Brain microvascular endothelial cell (primary cell): ENCODE results near the gene CFAP97D1.

Experiments used
- DNase-seq: peaks from one replicate; pipeline ENCODE4 v3.0.0-alpha.2; 2020
- H3K27ac ChIP-seq: fragments of 250-450 bp; sonication (Bioruptor Pico); 2 replicates; pipeline ENCODE4 v1.5.1; 2020; ENCODE audit warnings: mild to moderate bottlenecking, moderate library complexity
- H3K27me3 ChIP-seq: fragments of 250-450 bp; sonication (Bioruptor Pico); replicated peaks from 2 replicates; pipeline ENCODE4 v1.5.1; 2020; ENCODE audit warnings: mild to moderate bottlenecking
- H3K36me3 ChIP-seq: fragments of 250-450 bp; sonication (Bioruptor Pico); replicated peaks from 2 replicates; pipeline ENCODE4 v1.5.1; 2020; ENCODE audit warnings: mild to moderate bottlenecking
- H3K4me3 ChIP-seq: 2 replicates; pipeline ENCODE4 v1.5.1; 2011; ENCODE audit warnings: low read depth, mild to moderate bottlenecking, control low read depth, low read length, moderate library complexity
- in situ Hi-C: cut with HindIII; loops from 2 replicates; pipeline ENCODE4 v1.10.0; 2017; ENCODE audit warnings: low sequenced_read_pairs, low pct_ligation_motif_present
- TF ChIP-seq, protein P1 (sequence below): IDR thresholded peaks from 2 replicates; pipeline ENCODE4 v1.5.1; 2011; ENCODE audit warnings: low read depth, mild to moderate bottlenecking, moderate library complexity, low read length, control low read depth, inconsistent platforms; ENCODE audit errors: missing control alignments

CFAP97D1 gene

GRCh38 chr17:43826206-43826605, 46.0 kb downstream of the CFAP97D1 start:
- H3K4me3 ChIP-seq = no peak overlapping the region
- H3K27me3 ChIP-seq = no peaks in the 10 kb centered on the region
- peaks cover 55% of the 10 kb centered on the region for H3K36me3 ChIP-seq
- no peak for DNase-seq
- H3K27ac ChIP-seq = no peak overlapping the region
- in situ Hi-C loops = no loop called here
- TF ChIP-seq, protein P1, sequence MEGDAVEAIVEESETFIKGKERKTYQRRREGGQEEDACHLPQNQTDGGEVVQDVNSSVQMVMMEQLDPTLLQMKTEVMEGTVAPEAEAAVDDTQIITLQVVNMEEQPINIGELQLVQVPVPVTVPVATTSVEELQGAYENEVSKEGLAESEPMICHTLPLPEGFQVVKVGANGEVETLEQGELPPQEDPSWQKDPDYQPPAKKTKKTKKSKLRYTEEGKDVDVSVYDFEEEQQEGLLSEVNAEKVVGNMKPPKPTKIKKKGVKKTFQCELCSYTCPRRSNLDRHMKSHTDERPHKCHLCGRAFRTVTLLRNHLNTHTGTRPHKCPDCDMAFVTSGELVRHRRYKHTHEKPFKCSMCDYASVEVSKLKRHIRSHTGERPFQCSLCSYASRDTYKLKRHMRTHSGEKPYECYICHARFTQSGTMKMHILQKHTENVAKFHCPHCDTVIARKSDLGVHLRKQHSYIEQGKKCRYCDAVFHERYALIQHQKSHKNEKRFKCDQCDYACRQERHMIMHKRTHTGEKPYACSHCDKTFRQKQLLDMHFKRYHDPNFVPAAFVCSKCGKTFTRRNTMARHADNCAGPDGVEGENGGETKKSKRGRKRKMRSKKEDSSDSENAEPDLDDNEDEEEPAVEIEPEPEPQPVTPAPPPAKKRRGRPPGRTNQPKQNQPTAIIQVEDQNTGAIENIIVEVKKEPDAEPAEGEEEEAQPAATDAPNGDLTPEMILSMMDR = no peak

DNA sequence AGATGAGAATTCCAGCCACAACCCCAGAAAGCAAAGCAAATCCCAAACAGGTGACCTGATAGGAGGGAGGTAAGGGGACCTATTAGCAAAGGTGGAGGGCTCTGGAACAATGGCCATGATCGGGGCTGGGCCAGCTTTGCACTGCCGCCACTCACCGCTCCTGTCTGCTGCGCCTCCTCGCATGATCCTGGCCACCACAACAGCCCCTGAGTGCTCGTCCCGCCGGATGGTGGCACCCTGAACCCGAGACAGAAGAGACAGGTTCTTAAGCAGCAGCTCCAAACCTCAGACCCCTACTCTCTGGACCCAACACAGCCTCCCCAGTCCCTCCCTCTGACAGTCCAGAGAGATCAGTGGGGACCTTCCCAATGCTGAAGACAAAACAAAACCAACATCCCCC, 47.4 kb downstream of the CFAP97D1 start:
- in situ Hi-C loops = no loop called here
- no peak for DNase-seq
- Histone ChIP-seq H3K27me3 (no peaks in the 10 kb centered on the region), H3K4me3 (no peak overlapping the region), H3K36me3 (peaks cover 56% of the 10 kb centered on the region), H3K27ac (no peak overlapping the region)
- TF ChIP-seq, protein P1 = no peak

DNA sequence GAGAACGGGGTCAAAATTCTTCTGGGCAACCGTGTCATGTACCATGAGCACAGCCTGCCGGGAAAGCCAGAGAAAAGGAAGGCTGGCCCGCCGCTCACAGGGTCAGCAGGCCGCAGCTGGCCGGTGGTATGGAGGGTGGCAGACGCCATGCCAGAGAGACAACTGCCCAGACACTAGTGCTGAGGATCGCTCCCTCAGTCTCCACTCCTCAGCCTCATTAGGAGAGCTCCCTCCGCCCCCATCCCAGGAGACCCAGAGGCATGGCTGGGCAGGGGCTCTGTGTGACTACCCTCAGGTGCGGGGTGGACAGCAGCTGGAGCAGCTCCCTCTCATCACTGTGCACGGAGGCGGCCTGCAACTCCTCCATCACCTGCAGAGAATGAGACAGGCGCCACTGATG, 49.5 kb downstream of the CFAP97D1 start:
- TF ChIP-seq, protein P1 = no peak
- Histone ChIP-seq H3K36me3 (peaks cover 50% of the 10 kb centered on the region), H3K27ac (no peak overlapping the region), H3K4me3 (no peak overlapping the region), H3K27me3 (no peaks in the 10 kb centered on the region)
- no peak for DNase-seq
- in situ Hi-C loops = no loop called here

DNA sequence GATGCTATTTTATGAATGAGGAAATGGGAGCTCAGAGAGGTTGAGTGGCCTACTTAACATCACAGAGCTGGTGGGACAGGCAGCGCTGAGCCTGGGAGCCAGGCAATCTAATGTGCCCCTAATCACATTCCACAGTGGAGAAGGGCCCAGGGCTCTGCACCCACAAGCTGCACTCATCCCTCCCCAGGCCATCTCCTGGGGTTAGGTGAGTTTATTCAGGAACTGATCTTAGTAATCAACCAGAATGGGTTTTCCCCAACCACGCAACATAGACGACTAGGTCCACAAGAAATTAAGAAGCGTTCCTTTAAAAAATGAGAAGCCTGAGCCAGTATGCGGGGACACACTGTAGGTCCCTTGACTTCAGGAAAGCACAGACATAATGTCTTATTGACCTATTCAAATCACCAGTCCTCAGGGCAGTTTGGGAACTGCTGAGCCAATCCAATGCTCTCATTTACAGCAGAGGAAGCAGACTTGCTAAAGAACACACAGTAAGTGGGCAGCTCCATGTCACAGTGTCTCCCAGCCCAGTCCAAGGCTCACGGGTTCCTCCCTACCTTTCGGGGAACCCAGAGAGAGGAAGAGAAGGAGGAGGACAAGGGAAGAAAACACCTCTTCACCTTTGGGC, 50.4 kb downstream of the CFAP97D1 start:
- H3K4me3 ChIP-seq = no peak overlapping the region
- H3K27me3 ChIP-seq = no peaks in the 10 kb centered on the region
- H3K27ac ChIP-seq = no peak overlapping the region
- H3K36me3 ChIP-seq = peaks cover 43% of the 10 kb centered on the region
- in situ Hi-C loops = no loop called here
- no peak for DNase-seq
- TF ChIP-seq, protein P1 = no peak

DNA sequence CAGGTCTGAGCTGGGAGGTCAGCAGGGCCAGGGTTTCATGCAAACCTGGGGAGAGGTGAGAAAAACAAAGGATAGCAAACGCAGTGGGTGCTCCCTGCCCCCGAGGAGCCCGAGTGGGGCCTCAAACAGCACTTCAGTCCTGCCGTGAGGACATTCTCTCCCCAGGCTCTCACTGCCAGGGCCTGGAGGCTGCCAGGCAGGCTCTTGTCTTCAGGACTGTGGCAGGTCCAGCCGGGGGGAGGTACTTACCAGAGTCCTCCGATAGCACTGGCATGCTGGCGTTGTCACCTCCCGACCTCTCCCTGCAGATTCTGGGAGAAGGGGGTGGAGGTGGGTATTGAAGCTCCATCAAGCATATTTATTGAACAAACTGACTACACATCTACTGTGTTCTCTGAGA, 51.4 kb downstream of the CFAP97D1 start:
- in situ Hi-C loops = no loop called here
- DNase-seq = no peak
- Histone ChIP-seq H3K27ac (no peak overlapping the region), H3K36me3 (peaks cover 36% of the 10 kb centered on the region), H3K27me3 (no peaks in the 10 kb centered on the region), H3K4me3 (no peak overlapping the region)
- TF ChIP-seq, protein P1 = no peak
